A673 (cell line): ENCODE data around the gene THAP11. TPM values are rescaled to one million over a fixed set of nuclear protein-coding genes. Genes with fewer than 3 reads are reported as not detected.

Experiments used
- BruUV-seq: library from RNA; stranded (reverse); fragments of 400-500 nt; replicated peaks from 2 replicates; lab custom pipeline; 2021; lab: Mats Ljungman, UMichigan
- CTCF ChIA-PET: fragments of 300-600 bp; sonication (Branson Sonifier 250); formaldehyde crosslinking; loops from one replicate; lab custom pipeline; 2022; ENCODE audit warnings: antibody characterized with exemption; lab: Charles Lee
- POLR2A ChIA-PET: fragments of 300-600 bp; sonication (Branson Sonifier 250); formaldehyde crosslinking; loops from one replicate; lab custom pipeline; 2022; ENCODE audit warnings: antibody characterized with exemption; ENCODE audit not compliant: low non-redundant PET; lab: Charles Lee
- DNase-seq: peaks from one replicate; pipeline ENCODE4 v3.0.0-alpha.2; 2015; ENCODE audit warnings: low spot score
- H3K27ac ChIP-seq: fragments of 200-600 bp; sonication (generic); 2 replicates; pipeline ENCODE4 v1.5.1; 2016; ENCODE audit warnings: mixed run types, low read depth, mild to moderate bottlenecking, mixed read lengths, antibody characterized with exemption, low read length; ENCODE audit not compliant: poor library complexity, severe bottlenecking
- H3K27me3 ChIP-seq: fragments of 200-600 bp; sonication (generic); replicated peaks from 2 replicates; pipeline ENCODE4 v1.6.1; 2017; ENCODE audit warnings: mixed run types, low read depth, mild to moderate bottlenecking, mixed read lengths, antibody characterized with exemption, low read length; ENCODE audit not compliant: insufficient read depth, poor library complexity
- H3K36me3 ChIP-seq: fragments of 200-600 bp; sonication (generic); 2 replicates; pipeline ENCODE4 v1.6.1; 2016; ENCODE audit warnings: mixed run types, mild to moderate bottlenecking, mixed read lengths, antibody characterized with exemption, low read length; ENCODE audit not compliant: insufficient read depth, poor library complexity, severe bottlenecking
- H3K4me1 ChIP-seq: fragments of 200-600 bp; sonication (generic); 2 replicates; pipeline ENCODE4 v1.6.1; 2017; ENCODE audit warnings: mixed run types, mild to moderate bottlenecking, mixed read lengths, antibody characterized with exemption, low read length; ENCODE audit not compliant: insufficient read depth, poor library complexity, severe bottlenecking
- H3K4me3 ChIP-seq: fragments of 200-600 bp; sonication (generic); 2 replicates; pipeline ENCODE4 v1.5.1; 2016; ENCODE audit warnings: low read depth, mixed run types, mild to moderate bottlenecking, mixed read lengths, low read length; ENCODE audit not compliant: poor library complexity, severe bottlenecking
- H3K9me3 ChIP-seq: fragments of 200-600 bp; sonication (generic); 2 replicates; pipeline ENCODE4 v1.6.1; 2016; ENCODE audit warnings: mixed run types, low read depth, mild to moderate bottlenecking, mixed read lengths, antibody characterized with exemption, low read length; ENCODE audit not compliant: poor library complexity, severe bottlenecking
- EZH2 ChIP-seq: fragments of 200-600 bp; sonication (generic); IDR thresholded peaks from 2 replicates; pipeline ENCODE4 v1.6.1; 2017; ENCODE audit warnings: borderline replicate concordance, low read depth, mild to moderate bottlenecking, mixed read lengths, antibody characterized with exemption, low read length; ENCODE audit not compliant: poor library complexity, severe bottlenecking
- intact Hi-C: fragments of 100-400 bp; cut with micrococcal nuclease; formaldehyde crosslinking; loops from one replicate; pipeline ENCODE4 v1.10.0; 2022; ENCODE audit not compliant: unreplicated experiment
- total RNA-seq: library from RNA; stranded (reverse); gene quantifications from 2 replicates; pipeline ENCODE4 v1.2.3, GENCODE V29; 2021
- TF ChIP-seq, protein P1 (sequence below): fragments of 300-800, 200-600 bp; sonication (generic); conservative IDR thresholded peaks from 2 replicates; pipeline ENCODE4 v1.5.1; 2017; ENCODE audit warnings: low read depth, mild to moderate bottlenecking, antibody characterized with exemption, low read length, moderate library complexity, mixed read lengths

Gene THAP11
- total RNA-seq, 1 experiment from 2014 or later: 48.9 TPM

DNA sequence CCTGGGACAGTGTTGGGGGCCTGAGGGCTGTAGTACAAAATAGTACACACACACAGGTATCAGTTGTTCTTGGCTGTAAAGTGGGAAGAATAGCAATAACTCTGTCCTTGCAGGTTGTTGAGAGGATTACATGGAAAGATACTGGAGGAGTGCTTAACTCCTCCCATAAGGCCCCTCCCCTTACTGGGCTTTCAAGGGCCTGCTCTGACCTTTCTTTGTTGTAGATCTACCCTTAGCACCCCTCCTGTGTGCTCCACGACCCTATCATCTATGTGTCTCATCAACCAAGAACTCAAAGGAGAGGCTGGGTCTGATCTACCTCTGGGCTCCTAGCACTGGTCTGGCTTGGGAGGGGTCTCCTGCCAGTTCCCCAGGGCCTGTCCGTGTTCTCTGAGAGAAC lies 22.5 kb downstream of the THAP11 start:
- DNase-seq: no peak
- H3K27me3 ChIP-seq: no peaks in the 10 kb centered on the region
- H3K9me3 ChIP-seq: no peaks in the 10 kb centered on the region
- H3K4me1 ChIP-seq: no peaks in the 10 kb centered on the region
- no peak overlapping the region for H3K4me3 ChIP-seq
- intact Hi-C loops: no loop called here
- peaks cover 45% of the 10 kb centered on the region for H3K36me3 ChIP-seq
- H3K27ac ChIP-seq: no peak overlapping the region
- BruUV-seq: no TSS peak
- POLR2A ChIA-PET: no interaction called here
- CTCF ChIA-PET: no interaction called here
- TF ChIP-seq EZH2: no peak
- TF ChIP-seq, protein P1, sequence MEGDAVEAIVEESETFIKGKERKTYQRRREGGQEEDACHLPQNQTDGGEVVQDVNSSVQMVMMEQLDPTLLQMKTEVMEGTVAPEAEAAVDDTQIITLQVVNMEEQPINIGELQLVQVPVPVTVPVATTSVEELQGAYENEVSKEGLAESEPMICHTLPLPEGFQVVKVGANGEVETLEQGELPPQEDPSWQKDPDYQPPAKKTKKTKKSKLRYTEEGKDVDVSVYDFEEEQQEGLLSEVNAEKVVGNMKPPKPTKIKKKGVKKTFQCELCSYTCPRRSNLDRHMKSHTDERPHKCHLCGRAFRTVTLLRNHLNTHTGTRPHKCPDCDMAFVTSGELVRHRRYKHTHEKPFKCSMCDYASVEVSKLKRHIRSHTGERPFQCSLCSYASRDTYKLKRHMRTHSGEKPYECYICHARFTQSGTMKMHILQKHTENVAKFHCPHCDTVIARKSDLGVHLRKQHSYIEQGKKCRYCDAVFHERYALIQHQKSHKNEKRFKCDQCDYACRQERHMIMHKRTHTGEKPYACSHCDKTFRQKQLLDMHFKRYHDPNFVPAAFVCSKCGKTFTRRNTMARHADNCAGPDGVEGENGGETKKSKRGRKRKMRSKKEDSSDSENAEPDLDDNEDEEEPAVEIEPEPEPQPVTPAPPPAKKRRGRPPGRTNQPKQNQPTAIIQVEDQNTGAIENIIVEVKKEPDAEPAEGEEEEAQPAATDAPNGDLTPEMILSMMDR: no peak

DNA sequence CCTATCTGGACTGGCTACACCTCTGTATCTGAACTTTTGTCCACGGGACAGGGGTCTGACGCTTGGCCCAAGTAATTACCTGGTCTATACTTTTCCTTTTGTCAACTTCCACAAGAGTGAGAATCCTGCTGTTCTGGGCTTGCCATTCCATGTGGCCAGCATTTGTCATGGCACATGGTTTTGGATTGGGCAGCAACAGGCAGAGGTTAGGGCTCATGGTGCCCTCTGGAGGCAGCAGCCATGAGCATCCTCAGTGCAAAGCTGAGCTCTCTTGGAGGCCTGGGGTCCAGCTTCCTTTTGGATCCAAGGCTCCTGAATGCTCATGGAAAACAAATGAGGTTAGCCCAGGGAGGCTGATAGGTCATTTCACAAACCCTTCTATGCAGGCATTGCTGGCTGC lies 23.2 kb downstream of the THAP11 start:
- Histone ChIP-seq H3K27ac (no peak overlapping the region), H3K4me3 (no peak overlapping the region), H3K27me3 (no peaks in the 10 kb centered on the region), H3K4me1 (no peaks in the 10 kb centered on the region), H3K36me3 (peaks cover 49% of the 10 kb centered on the region), H3K9me3 (no peaks in the 10 kb centered on the region)
- ChIA-PET CTCF (interaction anchor here (0.6 to 1.6 kb wide), 4 partner anchors 19 to 384 kb away, joined by 4 to 8 read pairs (median 6); no protein-coding TSS in a partner anchor), POLR2A (no interaction called here)
- TF ChIP-seq, protein P1: peak; percentile 28; the same call in 1 of the 2 replicates
- TF ChIP-seq EZH2: no peak
- intact Hi-C loops: no loop called here
- DNase-seq: peak; percentile 37
- no TSS peak for BruUV-seq

DNA sequence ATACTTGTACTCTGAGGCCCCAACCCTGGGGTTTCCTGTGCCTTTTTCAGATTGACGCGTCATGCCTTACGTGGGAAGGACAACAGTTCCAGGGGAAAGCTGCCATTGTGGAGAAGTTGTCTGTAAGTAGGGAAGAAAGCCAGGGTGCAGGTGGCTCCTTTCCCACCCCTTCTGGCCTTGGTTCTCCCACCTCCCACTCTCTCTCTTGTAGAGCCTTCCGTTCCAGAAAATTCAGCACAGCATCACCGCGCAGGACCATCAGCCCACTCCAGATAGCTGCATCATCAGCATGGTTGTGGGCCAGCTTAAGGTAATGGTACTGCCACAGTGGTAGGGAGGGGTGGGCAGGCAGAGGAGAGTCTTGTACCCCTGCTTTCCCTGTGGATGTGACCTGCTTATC lies 26.2 kb downstream of the THAP11 start:
- BruUV-seq: no TSS peak
- TF ChIP-seq, protein P1: no peak
- no peak for TF ChIP-seq EZH2
- POLR2A ChIA-PET: no interaction called here
- DNase-seq: no peak
- Histone ChIP-seq H3K27ac (no peak overlapping the region), H3K9me3 (no peaks in the 10 kb centered on the region), H3K27me3 (no peaks in the 10 kb centered on the region), H3K4me3 (no peak overlapping the region), H3K36me3 (peaks cover 47% of the 10 kb centered on the region), H3K4me1 (peaks cover 5% of the 10 kb centered on the region)
- intact Hi-C loops: no loop called here
- CTCF ChIA-PET: no interaction called here
